IMR-90 (cell line): ENCODE results near the gene MLH1. TPM values are rescaled to one million over a fixed set of nuclear protein-coding genes. Genes with fewer than 3 reads are reported as not detected.

ENCODE experiments used
- ATAC-seq: fragments of 200-7000 bp; cut with Tn5 transposase; 2 replicates; pipeline ENCODE4 v1.9.1; 2020; ENCODE audit warnings: low read depth, mild to moderate bottlenecking, moderate library complexity
- BruUV-seq: library from RNA; stranded (reverse); fragments of 400-500 nt; replicated peaks from 2 replicates; lab custom pipeline; 2021; lab: Mats Ljungman, UMichigan
- CTCF ChIA-PET: fragments of 300-600 bp; formaldehyde crosslinking; extraction: SDS; loops from one replicate; lab custom pipeline; 2021; ENCODE audit warnings: antibody characterized with exemption; lab: Yijun Ruan, JAX
- POLR2A ChIA-PET: fragments of 300-600 bp; sonication (Branson Sonifier 250); formaldehyde crosslinking; loops from one replicate; lab custom pipeline; 2022; ENCODE audit warnings: antibody characterized with exemption; ENCODE audit not compliant: unreplicated experiment; lab: Charles Lee
- DNase-seq: peaks from one replicate; pipeline ENCODE4 v3.0.0; 2013
- H2AFZ ChIP-seq: replicated peaks from 2 replicates; pipeline ENCODE3; 2013; ENCODE audit warnings: low read length, mild to moderate bottlenecking; ENCODE audit not compliant: poor library complexity
- H2AK5ac ChIP-seq: 2 replicates; pipeline ENCODE4 v1.6.1; 2013; ENCODE audit warnings: low read depth, low read length, inconsistent platforms
- H2AK9ac ChIP-seq: replicated peaks from 2 replicates; pipeline ENCODE3; 2013; ENCODE audit warnings: mild to moderate bottlenecking, low read depth, low read length, moderate library complexity; ENCODE audit not compliant: poor library complexity
- H2BK120ac ChIP-seq: 2 replicates; pipeline ENCODE4 v1.6.1; 2013; ENCODE audit warnings: low read depth, low read length, inconsistent platforms
- H2BK15ac ChIP-seq: 3 replicates; pipeline ENCODE4 v1.6.1; 2013; ENCODE audit warnings: low read depth, low read length, inconsistent platforms
- H2BK20ac ChIP-seq: 2 replicates; pipeline ENCODE4 v1.6.1; 2013; ENCODE audit warnings: low read depth, mild to moderate bottlenecking, inconsistent platforms, low read length, moderate library complexity
- H2BK5ac ChIP-seq: 2 replicates; pipeline ENCODE4 v1.6.1; 2013; ENCODE audit warnings: mild to moderate bottlenecking, low read depth, low read length, inconsistent platforms; ENCODE audit not compliant: poor library complexity, severe bottlenecking
- H3K14ac ChIP-seq: replicated peaks from 2 replicates; pipeline ENCODE4 v1.6.1; 2013; ENCODE audit warnings: low read depth, low read length, inconsistent platforms
- H3K18ac ChIP-seq: 2 replicates; pipeline ENCODE4 v1.6.1; 2013; ENCODE audit warnings: low read depth, low read length, control low read depth
- H3K23ac ChIP-seq: 2 replicates; pipeline ENCODE4 v1.6.1; 2013; ENCODE audit warnings: low read depth, low read length, inconsistent platforms
- H3K27ac ChIP-seq: 2 replicates; pipeline ENCODE4 v1.5.1; 2013; ENCODE audit warnings: mild to moderate bottlenecking, control low read depth, low read length; ENCODE audit not compliant: insufficient read depth
- H3K27me3 ChIP-seq: 2 replicates; pipeline ENCODE4 v1.6.1; 2013; ENCODE audit warnings: low read length; ENCODE audit not compliant: control insufficient read depth, insufficient read depth
- H3K36me3 ChIP-seq: 2 replicates; pipeline ENCODE4 v1.6.1; 2013; ENCODE audit warnings: low read length, mixed read lengths; ENCODE audit not compliant: control insufficient read depth, insufficient read depth
- H3K4ac ChIP-seq: 2 replicates; pipeline ENCODE4 v1.6.1; 2013; ENCODE audit warnings: low read depth, low read length, inconsistent platforms
- H3K4me1 ChIP-seq: 2 replicates; pipeline ENCODE4 v1.6.1; 2013; ENCODE audit warnings: low read length, mixed read lengths; ENCODE audit not compliant: control insufficient read depth, insufficient read depth
- H3K4me2 ChIP-seq: 2 replicates; pipeline ENCODE4 v1.6.1; 2013; ENCODE audit warnings: low read depth, mild to moderate bottlenecking, control low read depth, low read length, moderate library complexity
- H3K4me3 ChIP-seq: 2 replicates; pipeline ENCODE4 v1.5.1; 2013; ENCODE audit warnings: low read depth, mild to moderate bottlenecking, control low read depth, low read length, moderate library complexity; ENCODE audit not compliant: insufficient read depth
- H3K56ac ChIP-seq: 2 replicates; pipeline ENCODE4 v1.6.1; 2013; ENCODE audit warnings: low read length, inconsistent platforms; ENCODE audit not compliant: insufficient read depth; ENCODE audit errors: extremely low read depth
- H3K79me1 ChIP-seq, 2 experiments: 2 replicates each; pipeline ENCODE4 v1.6.1; 2013; ENCODE audit warnings: low read length in 2 of 2, inconsistent platforms in 1 of 2, low read depth in 1 of 2
- H3K9ac ChIP-seq: 2 replicates; pipeline ENCODE4 v1.6.1; 2013; ENCODE audit warnings: low read depth, low read length, control low read depth
- H3K9me1 ChIP-seq: 2 replicates; pipeline ENCODE4 v1.6.1; 2013; ENCODE audit warnings: low read length, inconsistent platforms; ENCODE audit not compliant: insufficient read depth
- H3K9me3 ChIP-seq: 2 replicates; pipeline ENCODE4 v1.6.1; 2013; ENCODE audit warnings: low read length; ENCODE audit not compliant: control insufficient read depth, insufficient read depth
- H4K20me1 ChIP-seq: 2 replicates; pipeline ENCODE4 v1.6.1; 2013; ENCODE audit warnings: low read length, inconsistent platforms; ENCODE audit not compliant: insufficient read depth
- H4K5ac ChIP-seq: 2 replicates; pipeline ENCODE4 v1.6.1; 2013; ENCODE audit warnings: mild to moderate bottlenecking, low read depth, low read length, control low read depth
- H4K8ac ChIP-seq, 2 experiments: 2 replicates each; pipeline ENCODE4 v1.6.1; 2013; ENCODE audit warnings: low read depth in 2 of 2, low read length in 2 of 2, control low read depth in 1 of 2, inconsistent platforms in 1 of 2
- H4K91ac ChIP-seq: 2 replicates; pipeline ENCODE4 v1.6.1; 2013; ENCODE audit warnings: low read depth, low read length, inconsistent platforms; ENCODE audit not compliant: insufficient read depth
- BHLHE40 ChIP-seq: fragments of 150-350 bp; IDR thresholded peaks from 2 replicates; pipeline ENCODE4 v1.6.1; 2016; ENCODE audit warnings: mild to moderate bottlenecking, low read depth, low read length
- CEBPB ChIP-seq: IDR thresholded peaks from 2 replicates; pipeline ENCODE4 v1.6.1; 2012; ENCODE audit warnings: low read depth, low read length, improper control_type of control experiment
- CTCF ChIP-seq: conservative IDR thresholded peaks from 2 replicates; pipeline ENCODE4 v1.5.1; 2012; ENCODE audit warnings: mild to moderate bottlenecking, low read depth, low read length, improper control_type of control experiment
- ELK1 ChIP-seq: fragments of 150-350 bp; IDR thresholded peaks from 2 replicates; pipeline ENCODE4 v1.6.1; 2016; ENCODE audit warnings: low read depth, mild to moderate bottlenecking, low read length, moderate library complexity, borderline replicate concordance
- FOS ChIP-seq: fragments of 150-350 bp; IDR thresholded peaks from 2 replicates; pipeline ENCODE4 v1.6.1; 2016; ENCODE audit warnings: low read depth, low read length
- MAFK ChIP-seq: IDR thresholded peaks from 2 replicates; pipeline ENCODE4 v1.6.1; 2012; ENCODE audit warnings: low read depth, low read length, improper control_type of control experiment
- NFE2L2 ChIP-seq: fragments of 150-350 bp; IDR thresholded peaks from 2 replicates; pipeline ENCODE4 v1.6.1; 2016; ENCODE audit warnings: low read depth, mild to moderate bottlenecking, low read length
- POLR2A ChIP-seq: IDR thresholded peaks from 2 replicates; pipeline ENCODE4 v1.6.1; 2012; ENCODE audit warnings: mild to moderate bottlenecking, low read depth, low read length
- RAD21 ChIP-seq: IDR thresholded peaks from 2 replicates; pipeline ENCODE4 v1.6.1; 2012; ENCODE audit warnings: low read length, improper control_type of control experiment
- RFX5 ChIP-seq: IDR thresholded peaks from 2 replicates; pipeline ENCODE4 v1.8.0; 2012; ENCODE audit warnings: low read depth, mild to moderate bottlenecking, low read length, moderate library complexity
- SMC3 ChIP-seq: fragments of 150-350 bp; IDR thresholded peaks from 2 replicates; pipeline ENCODE4 v1.6.1; 2016; ENCODE audit warnings: low read depth, mild to moderate bottlenecking, antibody characterized with exemption, low read length, moderate library complexity
- WGBS, 2 experiments: methylation state at CpG; one replicate each; pipeline versions ENCODE4 v1.1.5 to v1.1.7; 2013; ENCODE audit warnings: missing lambda C conversion rate in 2 of 2; ENCODE audit not compliant: insufficient read length in 1 of 2; ENCODE audit errors: extremely low coverage in 2 of 2; 5-methylcytosine and 5-hydroxymethylcytosine counted together
- dilution Hi-C: fragments of 300-500 bp; cut with HindIII; formaldehyde crosslinking; loops from one replicate; pipeline ENCODE4 v1.14.3; 2018; ENCODE audit warnings: low sequenced_read_pairs; ENCODE audit not compliant: unreplicated experiment
- in situ Hi-C: fragments of 300-500 bp; cut with MboI; formaldehyde crosslinking; loops from 3 replicates; pipeline ENCODE4 v1.14.3; 2019; ENCODE audit warnings: low sequenced_read_pairs, inconsistent platforms, mixed read lengths
- intact Hi-C: fragments of 100-400 bp; cut with micrococcal nuclease; formaldehyde crosslinking; loops from 2 replicates; pipeline ENCODE4 v1.10.0; 2022
- polyA plus RNA-seq, 3 experiments: library from polyadenylated mRNA; depleted of rRNA; stranded (reverse); fragments of >200 nt; gene quantifications; 2 replicates each; pipeline ENCODE4 v1.2.3, GENCODE V29; 2012; ENCODE audit warnings: low replicate concordance in 1 of 3
- total RNA-seq: library from RNA; depleted of rRNA; stranded (reverse); fragments of >200 nt; gene quantifications from 2 replicates; pipeline ENCODE4 v1.2.3, GENCODE V29; 2012

MLH1 gene
- total and polyA plus RNA-seq, 2 of the 4 experiments (the other 2 are of a cell fraction): 30.2 to 54.1 TPM

GRCh38 chr3:36991147-36991546 lies 2.2 kb upstream of the MLH1 start:
- Histone ChIP-seq H3K4me3 (peak overlapping the region; percentile 18; the same call in 1 of the 2 replicates), H4K5ac (no peak overlapping the region), H4K20me1 (peaks cover 22% of the 10 kb centered on the region; the same call in 1 of the 2 replicates), H3K27me3 (no peaks in the 10 kb centered on the region), H2BK120ac (no peak overlapping the region), H3K18ac (no peak overlapping the region), H3K4me1 (peaks cover 3% of the 10 kb centered on the region; the same call in 1 of the 2 replicates), H3K79me1 (peaks cover 3 to 44% of the 10 kb centered on the region in 2 experiments), H3K23ac (no peak overlapping the region), H3K9ac (no peak overlapping the region), H3K4me2 (peak overlapping the region; percentile 93), H3K14ac (peak overlapping the region; percentile 58; the same call in 1 of the 2 replicates), H3K9me3 (no peaks in the 10 kb centered on the region), H2BK20ac (no peak overlapping the region), H4K8ac (no peak overlapping the region), H3K27ac (no peak overlapping the region), H3K9me1 (no peaks in the 10 kb centered on the region), H3K56ac (no peak overlapping the region; the same call in 1 of the 2 replicates), H2AFZ (no peak overlapping the region), H2AK5ac (no peak overlapping the region), H2BK5ac (peak overlapping the region; percentile 11), H3K4ac (no peak overlapping the region), H3K36me3 (peaks cover 6% of the 10 kb centered on the region), H4K91ac (no peak overlapping the region), H2BK15ac (no peak overlapping the region), H2AK9ac (no peak overlapping the region)
- ChIA-PET POLR2A (no interaction called here), CTCF (interaction anchor here (0.6 to 1.4 kb wide), 3 partner anchors 37 to 262 kb away, joined by 3 to 4 read pairs (median 3); no protein-coding TSS in a partner anchor)
- TF ChIP-seq BHLHE40 (no peak), CEBPB (no peak), POLR2A (no peak), ELK1 (no peak), CTCF (no peak), RAD21 (no peak), RFX5 (no peak), FOS (no peak), SMC3 (no peak), MAFK (no peak), NFE2L2 (no peak)
- no CpG with 5 or more reads among the region's 3 CpGs for WGBS, 2 experiments
- dilution Hi-C loops (no loop called here), intact Hi-C loops (no loop called here), in situ Hi-C loops (no loop called here)
- no TSS peak for BruUV-seq
- DNase-seq: no peak
- ATAC-seq: no peak
